ENCODE results near the gene SLC9A9.

- TF ChIP-seq POLR2A (IDR thresholded peaks at IDR 0.05) (no peak), POLR2AphosphoS5 (IDR thresholded peaks at IDR 0.05) (no peak)
- TF ChIP-seq, protein P1, sequence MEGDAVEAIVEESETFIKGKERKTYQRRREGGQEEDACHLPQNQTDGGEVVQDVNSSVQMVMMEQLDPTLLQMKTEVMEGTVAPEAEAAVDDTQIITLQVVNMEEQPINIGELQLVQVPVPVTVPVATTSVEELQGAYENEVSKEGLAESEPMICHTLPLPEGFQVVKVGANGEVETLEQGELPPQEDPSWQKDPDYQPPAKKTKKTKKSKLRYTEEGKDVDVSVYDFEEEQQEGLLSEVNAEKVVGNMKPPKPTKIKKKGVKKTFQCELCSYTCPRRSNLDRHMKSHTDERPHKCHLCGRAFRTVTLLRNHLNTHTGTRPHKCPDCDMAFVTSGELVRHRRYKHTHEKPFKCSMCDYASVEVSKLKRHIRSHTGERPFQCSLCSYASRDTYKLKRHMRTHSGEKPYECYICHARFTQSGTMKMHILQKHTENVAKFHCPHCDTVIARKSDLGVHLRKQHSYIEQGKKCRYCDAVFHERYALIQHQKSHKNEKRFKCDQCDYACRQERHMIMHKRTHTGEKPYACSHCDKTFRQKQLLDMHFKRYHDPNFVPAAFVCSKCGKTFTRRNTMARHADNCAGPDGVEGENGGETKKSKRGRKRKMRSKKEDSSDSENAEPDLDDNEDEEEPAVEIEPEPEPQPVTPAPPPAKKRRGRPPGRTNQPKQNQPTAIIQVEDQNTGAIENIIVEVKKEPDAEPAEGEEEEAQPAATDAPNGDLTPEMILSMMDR (IDR thresholded peaks at IDR 0.05), result no peak
Observed at GRCh38 chr3:143414571-143415253, 433.6 kb downstream of the SLC9A9 start.

All from breast epithelium (tissue), 3 donors.